Neural crest cell (in vitro differentiated cells): ENCODE data around the gene PLA2G4A. TPM values are rescaled to one million over a fixed set of nuclear protein-coding genes. Genes with fewer than 3 reads are reported as not detected.
A peak's percentile ranks its signal among the peaks of the same experiment; 100 is the strongest.

Experiments
- DNase-seq: peaks from one replicate; pipeline ENCODE4 v3.0.0; 2021; ENCODE audit warnings: low read depth, mixed read lengths, low spot score
- H3K27ac Mint-ChIP-seq: one replicate; pipeline ENCODE4 v1.8.0; 2021; ENCODE audit warnings: mild to moderate bottlenecking, mixed read lengths; ENCODE audit not compliant: unreplicated experiment
- H3K27me3 Mint-ChIP-seq: 2 replicates; pipeline ENCODE4 v1.8.0; 2021; ENCODE audit warnings: low read depth, mild to moderate bottlenecking, mixed read lengths
- H3K36me3 Mint-ChIP-seq: 2 replicates; pipeline ENCODE4 v1.8.0; 2021; ENCODE audit warnings: low read depth, mild to moderate bottlenecking, mixed read lengths
- H3K4me1 Mint-ChIP-seq: 2 replicates; pipeline ENCODE4 v1.8.0; 2021; ENCODE audit warnings: mixed read lengths
- H3K4me3 Mint-ChIP-seq: one replicate; pipeline ENCODE4 v1.8.0; 2021; ENCODE audit warnings: mild to moderate bottlenecking, mixed read lengths
- H3K9me3 Mint-ChIP-seq: 2 replicates; pipeline ENCODE4 v1.8.0; 2021; ENCODE audit warnings: mixed read lengths
- total RNA-seq: library from RNA; stranded (reverse); gene quantifications from 2 replicates; pipeline ENCODE4 v1.2.1, GENCODE V29; 2021
- TF ChIP-seq, protein P1 (sequence below): fragments of 200-600 bp; sonication (generic); conservative IDR thresholded peaks from 2 replicates; pipeline ENCODE4 v1.5.0; 2021; ENCODE audit warnings: antibody characterized with exemption, mild to moderate bottlenecking

The PLA2G4A gene
- total RNA-seq, 1 donor from 2014 or later, result 4.5 TPM

DNA sequence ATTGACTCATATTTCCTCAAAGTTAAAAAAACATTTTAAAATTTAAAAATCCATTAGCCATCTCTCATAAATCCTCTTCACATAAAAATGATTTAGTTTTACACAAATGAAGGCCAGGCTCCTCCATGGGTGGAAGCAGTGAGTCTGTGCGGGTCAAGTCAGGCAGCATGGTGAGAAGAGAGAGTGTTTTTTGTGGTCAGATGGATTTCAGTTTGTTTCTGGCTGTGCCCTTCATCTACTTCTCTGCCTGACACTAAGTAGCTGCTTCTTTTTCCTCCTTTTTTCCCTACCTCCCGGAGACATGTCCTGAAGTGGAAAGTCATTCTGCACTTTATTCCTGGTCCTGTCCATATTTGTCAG, 10.3 kb downstream of the PLA2G4A start:
- TF ChIP-seq, protein P1, sequence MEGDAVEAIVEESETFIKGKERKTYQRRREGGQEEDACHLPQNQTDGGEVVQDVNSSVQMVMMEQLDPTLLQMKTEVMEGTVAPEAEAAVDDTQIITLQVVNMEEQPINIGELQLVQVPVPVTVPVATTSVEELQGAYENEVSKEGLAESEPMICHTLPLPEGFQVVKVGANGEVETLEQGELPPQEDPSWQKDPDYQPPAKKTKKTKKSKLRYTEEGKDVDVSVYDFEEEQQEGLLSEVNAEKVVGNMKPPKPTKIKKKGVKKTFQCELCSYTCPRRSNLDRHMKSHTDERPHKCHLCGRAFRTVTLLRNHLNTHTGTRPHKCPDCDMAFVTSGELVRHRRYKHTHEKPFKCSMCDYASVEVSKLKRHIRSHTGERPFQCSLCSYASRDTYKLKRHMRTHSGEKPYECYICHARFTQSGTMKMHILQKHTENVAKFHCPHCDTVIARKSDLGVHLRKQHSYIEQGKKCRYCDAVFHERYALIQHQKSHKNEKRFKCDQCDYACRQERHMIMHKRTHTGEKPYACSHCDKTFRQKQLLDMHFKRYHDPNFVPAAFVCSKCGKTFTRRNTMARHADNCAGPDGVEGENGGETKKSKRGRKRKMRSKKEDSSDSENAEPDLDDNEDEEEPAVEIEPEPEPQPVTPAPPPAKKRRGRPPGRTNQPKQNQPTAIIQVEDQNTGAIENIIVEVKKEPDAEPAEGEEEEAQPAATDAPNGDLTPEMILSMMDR, result no peak
- H3K27me3 Mint-ChIP-seq, result no peaks in the 10 kb centered on the region
- peaks cover 4% of the 10 kb centered on the region for H3K36me3 Mint-ChIP-seq
- no peak overlapping the region for H3K27ac Mint-ChIP-seq
- no peak overlapping the region for H3K4me3 Mint-ChIP-seq
- peaks cover 20% of the 10 kb centered on the region for H3K4me1 Mint-ChIP-seq
- DNase-seq, result no peak
- peaks cover 4% of the 10 kb centered on the region for H3K9me3 Mint-ChIP-seq

DNA sequence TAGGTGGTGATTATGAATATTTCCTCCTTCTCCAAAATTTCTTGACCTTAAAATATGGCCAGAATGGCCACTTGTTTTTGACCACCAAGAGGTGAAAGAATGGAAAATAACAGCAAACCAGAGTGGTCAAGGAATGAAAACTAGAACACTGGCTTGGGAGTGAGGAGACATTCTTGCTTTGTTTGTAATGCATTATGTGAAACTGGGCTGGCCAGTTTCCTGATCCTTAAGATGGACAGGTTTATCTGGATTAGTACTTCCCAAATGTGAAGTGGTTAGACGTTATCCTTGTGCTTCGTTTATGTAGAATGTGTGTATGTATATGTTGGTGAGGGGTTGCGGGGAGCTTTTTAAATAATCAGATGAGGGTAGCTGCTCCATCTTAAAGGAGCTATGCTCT, 12.8 kb downstream of the PLA2G4A start:
- no peak overlapping the region for H3K27ac Mint-ChIP-seq
- peaks cover 4% of the 10 kb centered on the region for H3K36me3 Mint-ChIP-seq
- H3K9me3 Mint-ChIP-seq, result peaks cover 4% of the 10 kb centered on the region
- no peak overlapping the region for H3K4me3 Mint-ChIP-seq
- TF ChIP-seq, protein P1, result no peak
- peaks cover 24% of the 10 kb centered on the region for H3K4me1 Mint-ChIP-seq
- no peak for DNase-seq
- no peaks in the 10 kb centered on the region for H3K27me3 Mint-ChIP-seq

DNA sequence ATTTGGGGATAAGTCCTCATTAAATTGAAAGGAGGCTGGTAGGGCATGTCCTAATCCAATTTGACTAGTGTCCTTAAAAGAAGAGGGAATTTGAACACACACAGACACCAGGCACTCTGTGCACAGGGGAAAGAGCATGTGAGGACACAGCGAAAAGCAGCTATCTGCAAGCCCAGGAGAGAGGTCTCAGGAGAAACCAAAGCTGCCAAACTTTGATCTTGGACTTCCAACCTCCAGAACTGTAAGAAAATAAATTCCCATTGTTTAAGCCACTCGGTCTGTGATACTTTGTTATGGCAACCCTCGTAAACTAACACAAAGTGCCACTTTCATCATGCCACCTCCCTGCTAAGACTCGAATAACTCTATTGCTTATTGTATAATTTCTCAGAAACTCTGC, 13.8 kb downstream of the PLA2G4A start:
- Mint-ChIP-seq H3K27me3 (no peaks in the 10 kb centered on the region), H3K9me3 (no peaks in the 10 kb centered on the region), H3K4me1 (peaks cover 24% of the 10 kb centered on the region), H3K4me3 (no peak overlapping the region), H3K36me3 (no peaks in the 10 kb centered on the region), H3K27ac (peak overlapping the region; percentile 10)
- no peak for DNase-seq
- TF ChIP-seq, protein P1, result no peak

DNA sequence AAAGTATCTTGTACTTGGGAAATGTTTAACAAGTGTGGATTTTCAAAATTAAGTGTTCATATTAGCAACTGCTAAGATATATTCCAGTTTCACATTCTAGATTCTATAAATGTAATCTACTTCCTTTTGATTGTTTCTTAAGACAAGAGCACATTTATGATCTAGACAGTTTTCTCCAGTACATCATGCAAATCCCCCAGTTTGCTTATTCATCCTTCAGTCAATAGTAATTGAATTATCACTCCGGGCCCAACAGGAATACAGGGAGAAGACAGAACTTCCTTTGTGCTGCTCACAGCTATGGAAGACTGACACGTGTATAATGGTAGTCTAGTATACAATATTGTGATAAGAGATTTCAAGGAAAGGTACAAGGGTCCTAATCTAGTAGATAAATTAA, 14.5 kb downstream of the PLA2G4A start:
- Mint-ChIP-seq H3K36me3 (no peaks in the 10 kb centered on the region), H3K27ac (no peak overlapping the region), H3K9me3 (no peaks in the 10 kb centered on the region), H3K4me1 (peaks cover 24% of the 10 kb centered on the region), H3K27me3 (no peaks in the 10 kb centered on the region), H3K4me3 (no peak overlapping the region)
- TF ChIP-seq, protein P1, result no peak
- DNase-seq, result no peak

DNA sequence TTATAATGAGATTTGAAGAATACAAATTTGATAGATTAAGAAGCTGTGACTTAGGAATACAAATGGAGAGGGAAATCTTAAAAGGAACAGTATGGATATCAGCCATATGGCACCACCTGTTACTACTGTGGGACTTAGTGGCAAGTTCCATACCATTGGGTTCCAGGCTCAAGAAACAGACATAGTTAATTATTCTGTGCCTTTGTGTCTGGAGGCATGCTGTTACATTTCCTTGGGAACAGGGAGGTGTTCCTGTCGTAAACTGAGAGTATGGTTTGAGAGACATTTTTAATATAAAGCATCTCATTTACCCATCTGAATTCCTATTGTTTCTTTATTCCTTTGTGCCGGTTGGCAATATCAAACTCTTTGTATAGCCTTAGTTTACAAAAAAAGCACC, 15.2 kb downstream of the PLA2G4A start:
- Mint-ChIP-seq H3K27me3 (no peaks in the 10 kb centered on the region), H3K4me3 (no peak overlapping the region), H3K36me3 (no peaks in the 10 kb centered on the region), H3K4me1 (peaks cover 29% of the 10 kb centered on the region), H3K27ac (no peak overlapping the region), H3K9me3 (no peaks in the 10 kb centered on the region)
- TF ChIP-seq, protein P1, result no peak
- no peak for DNase-seq
